Neural progenitor cell (in vitro differentiated cells): ENCODE results near the gene RHOG.

Source experiments
- CTCF ChIP-seq: fragments of 200-600 bp; sonication (generic); IDR thresholded peaks from 2 replicates; pipeline ENCODE4 v1.5.1; 2017; ENCODE audit warnings: antibody characterized with exemption, mild to moderate bottlenecking
- EZH2 ChIP-seq: fragments of 200-600 bp; sonication (generic); IDR thresholded peaks from 2 replicates; pipeline ENCODE4 v1.6.1; 2017; ENCODE audit warnings: antibody characterized with exemption, mild to moderate bottlenecking, moderate library complexity
- EZH2phosphoT487 ChIP-seq: fragments of 200-600 bp; sonication (generic); IDR thresholded peaks from 2 replicates; pipeline ENCODE4 v1.6.1; 2017; ENCODE audit warnings: antibody characterized with exemption

DNA sequence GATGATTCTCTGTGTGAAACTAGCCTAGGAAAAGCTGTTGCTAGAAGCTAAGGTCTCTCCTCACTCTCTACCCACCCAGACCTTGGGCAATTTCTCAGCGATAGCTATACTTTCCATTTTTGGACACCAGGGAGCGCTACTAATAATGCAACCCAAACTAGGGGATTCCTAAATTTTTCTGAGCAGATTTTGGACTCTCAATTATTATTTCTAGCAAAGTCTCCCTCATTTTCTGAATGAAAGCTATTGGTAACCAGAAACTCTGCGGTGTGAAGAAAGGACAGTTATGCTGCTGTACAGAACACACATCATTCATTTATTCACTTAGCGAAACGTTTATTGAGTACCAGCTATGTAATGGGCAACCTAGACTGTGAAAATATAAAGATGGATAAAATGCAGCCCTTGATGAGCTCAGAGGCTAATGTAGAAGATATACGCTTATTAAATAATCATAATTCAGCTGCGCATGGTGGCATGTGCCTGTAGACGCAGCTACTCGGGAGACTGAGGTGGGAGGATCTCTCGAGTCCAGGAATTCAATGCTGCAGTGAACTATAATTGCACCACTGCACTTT, 8.6 kb upstream of the RHOG start:
- TF ChIP-seq CTCF (peak; percentile 71), EZH2 (no peak), EZH2phosphoT487 (no peak)
